GM21619 (cell line): Measurements from ENCODE around the gene MACROD1.

Experiments
- ATAC-seq: cut with Tn5 transposase; IDR thresholded peaks from one replicate; pipeline ENCODE4 v1.9.1; 2021; ENCODE audit not compliant: unreplicated experiment

MACROD1 gene

DNA sequence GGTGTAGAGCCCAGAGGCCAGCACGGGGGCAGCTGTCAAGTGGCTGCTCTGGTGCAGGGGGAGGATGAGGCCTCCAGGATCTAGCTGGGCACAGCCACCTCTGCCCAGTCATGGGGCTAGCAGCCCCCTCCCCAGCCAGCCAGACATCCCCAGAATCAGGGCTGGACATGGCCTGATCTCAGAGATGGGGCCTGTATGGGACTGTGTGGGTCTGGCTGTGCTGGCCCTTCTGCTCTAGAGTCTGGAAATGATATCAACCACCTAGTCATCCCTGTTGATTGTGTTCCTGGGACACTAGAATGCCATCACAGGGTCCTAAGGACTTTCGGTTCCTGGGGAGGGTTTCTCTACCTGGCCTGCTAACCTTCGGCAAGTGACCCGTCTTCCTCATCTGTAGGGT, 127.4 kb downstream of the MACROD1 start:
- no peak for ATAC-seq

DNA sequence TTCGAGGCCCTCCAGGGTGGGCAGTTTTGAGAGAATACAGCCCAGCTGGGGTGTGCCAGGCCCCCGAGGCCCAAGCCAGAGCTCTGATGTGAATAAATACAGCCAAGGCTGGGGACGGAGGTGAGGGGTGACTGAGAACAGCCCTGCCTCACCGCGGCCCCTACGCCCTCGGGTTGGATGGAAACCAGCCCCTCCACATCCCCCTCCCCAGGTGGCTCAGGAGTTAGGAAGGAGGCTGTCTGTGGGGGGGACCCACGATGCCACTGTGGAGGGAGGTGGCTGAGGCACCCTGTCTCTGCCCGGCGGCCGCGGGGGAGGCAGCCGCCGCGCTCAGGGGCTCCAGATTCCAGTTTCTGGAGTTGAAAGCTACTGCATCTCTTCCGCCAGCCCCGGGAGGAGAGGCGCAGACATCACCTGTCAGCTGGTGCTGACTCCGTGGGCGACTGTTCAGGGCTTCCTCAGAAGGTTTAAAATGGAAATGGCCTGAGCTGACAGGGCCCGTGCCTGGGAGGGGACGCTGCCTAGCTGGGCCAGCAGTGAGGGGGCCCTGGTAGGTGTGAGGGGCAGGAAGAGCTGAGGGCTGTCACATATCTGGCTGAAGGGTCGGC, 128.8 kb downstream of the MACROD1 start:
- ATAC-seq, result no peak

DNA sequence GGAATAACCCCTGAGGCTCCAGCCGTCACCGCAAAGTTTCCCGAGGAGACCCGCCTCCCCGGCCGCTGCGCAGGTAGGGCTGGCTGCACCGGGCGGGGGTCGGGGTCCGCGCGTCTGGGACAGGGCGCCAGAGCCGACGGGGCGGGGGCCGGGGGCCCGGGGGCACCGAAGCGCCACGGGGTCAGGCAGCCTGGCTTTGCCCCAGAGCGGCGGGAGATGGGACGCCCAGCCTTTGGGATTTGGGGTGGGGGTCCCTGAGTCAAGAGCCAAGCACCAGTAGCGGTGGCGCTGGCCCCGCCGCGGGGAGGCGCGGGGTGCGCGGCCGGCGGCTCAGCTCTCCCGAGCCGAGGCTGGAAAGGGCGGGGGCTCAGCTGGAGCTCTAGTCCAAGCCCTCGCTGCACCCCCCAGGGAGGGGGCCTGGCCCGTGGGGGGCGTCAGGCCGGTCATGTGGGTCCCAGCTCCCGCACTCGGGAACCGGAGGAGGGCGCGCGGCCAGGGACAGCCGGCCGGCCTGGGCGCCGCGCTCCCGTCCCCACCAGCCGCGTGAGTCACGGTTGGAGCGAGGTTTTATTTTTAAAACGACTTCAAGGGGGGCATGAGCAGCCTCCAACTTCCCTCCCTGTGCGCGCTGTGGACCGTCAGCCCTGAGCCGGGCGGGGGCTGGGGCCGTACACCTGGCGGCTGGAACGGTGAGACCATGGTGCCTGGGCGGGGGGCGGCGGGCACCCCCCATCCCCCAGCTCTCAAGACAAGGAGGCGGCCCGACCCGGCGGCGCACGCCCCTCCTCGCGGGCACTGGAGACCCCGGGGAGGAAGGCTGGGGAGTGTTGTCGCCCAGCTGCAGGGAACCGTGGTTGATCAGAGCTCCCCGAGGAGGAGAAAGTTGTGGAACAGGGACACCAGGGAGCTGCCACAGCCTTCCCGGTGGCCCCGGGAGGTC, 129.6 kb downstream of the MACROD1 start:
- ATAC-seq, result no peak

DNA sequence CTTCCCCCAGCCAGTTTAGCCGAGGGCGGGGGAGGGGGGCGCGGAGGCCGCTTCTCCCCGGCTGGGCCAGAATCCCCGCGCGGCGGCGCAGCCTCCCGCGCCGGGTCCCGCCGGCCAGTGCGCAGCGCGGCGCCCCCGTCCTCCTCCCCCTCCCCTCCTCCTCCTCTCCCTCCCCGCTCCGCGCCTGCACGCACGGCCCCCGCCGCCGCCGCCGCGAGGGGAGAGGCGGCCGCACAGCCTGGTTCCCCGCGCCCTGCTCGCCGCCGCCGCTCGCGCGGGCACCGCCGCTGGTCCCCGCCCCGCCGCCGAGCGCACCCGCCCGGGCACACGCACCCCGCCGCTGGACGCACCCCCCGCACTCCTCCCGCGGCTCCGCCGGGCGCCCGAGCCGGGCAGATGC, 130.3 kb downstream of the MACROD1 start, which contains the start of gene FLRT1:
Gene FLRT1 (plus strand): TSS at position 356 of the 400 bp plus-strand sequence. CDS start 80,337 bp downstream, outside the sequence.
- no peak for ATAC-seq

DNA sequence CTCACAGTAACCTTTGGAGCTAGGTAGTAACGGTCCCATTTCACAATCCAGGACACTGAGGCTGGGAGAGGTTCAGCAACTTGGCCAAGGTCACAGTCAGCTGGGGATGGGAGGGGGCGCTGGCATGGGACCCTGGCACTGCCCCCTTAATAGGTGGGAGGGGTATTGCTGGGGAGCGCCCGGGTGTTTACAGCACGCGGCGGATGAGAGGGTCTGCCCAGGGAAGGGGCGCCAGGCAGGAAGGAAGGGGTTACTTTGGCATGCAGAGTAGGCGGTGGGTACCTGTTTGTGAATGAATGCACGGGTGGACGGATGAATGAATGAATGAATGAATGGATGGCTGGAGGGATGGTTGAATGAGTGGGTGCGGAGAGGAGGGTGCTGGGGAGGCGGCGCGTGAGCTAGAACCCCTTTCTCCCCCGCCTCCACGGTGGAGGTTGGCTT, 130.8 kb downstream of the MACROD1 start:
- ATAC-seq, result no peak

DNA sequence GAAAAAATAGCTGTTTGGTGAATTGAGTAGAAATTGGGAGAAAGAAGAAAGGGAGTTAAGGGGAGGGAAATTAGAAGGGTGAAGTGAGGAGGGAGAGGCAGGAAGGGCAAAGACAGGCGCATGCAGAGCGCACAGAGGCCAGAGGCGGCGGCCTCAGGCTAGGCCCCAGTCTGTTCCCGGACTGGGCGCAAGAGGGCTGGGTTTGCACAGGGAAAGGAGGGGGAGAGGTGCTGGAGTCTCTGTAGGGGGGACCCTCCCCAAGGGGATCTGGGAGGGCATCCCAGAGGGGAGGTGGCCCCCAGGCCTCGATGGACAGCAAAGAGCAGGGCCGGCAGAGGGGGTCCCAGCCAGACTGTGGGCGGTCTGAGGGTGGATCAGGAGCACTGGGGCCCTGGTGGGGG, 131.5 kb downstream of the MACROD1 start:
- ATAC-seq, result no peak

DNA sequence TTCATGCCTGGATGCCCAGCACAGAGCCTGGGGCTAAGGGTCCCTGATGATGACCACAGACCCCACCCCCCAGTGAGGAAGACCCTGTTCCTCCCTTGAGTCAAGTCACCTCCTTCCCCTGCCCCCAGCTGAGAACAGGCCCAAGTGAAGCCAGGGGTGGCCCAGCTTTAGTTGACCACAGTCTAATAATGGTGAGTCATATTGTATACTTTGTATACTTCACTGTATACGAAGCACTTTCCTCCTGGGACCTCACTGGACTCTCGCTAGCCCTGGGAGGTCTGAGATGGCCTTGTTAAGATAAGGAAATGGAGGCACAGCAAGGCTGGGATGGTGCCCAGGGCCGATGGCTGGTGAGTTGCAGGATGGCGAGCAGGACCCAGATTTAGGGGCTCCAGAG, 133.9 kb downstream of the MACROD1 start:
- no peak for ATAC-seq

GRCh38 chr11:64031001-64031400, 134.9 kb downstream of the MACROD1 start:
- no peak for ATAC-seq

- no peak for ATAC-seq
Measured at GRCh38 chr11:64029773-64030172, 136.1 kb downstream of the MACROD1 start.

GRCh38 chr11:64028398-64029115, 137.4 kb downstream of the MACROD1 start:
- no peak for ATAC-seq

DNA sequence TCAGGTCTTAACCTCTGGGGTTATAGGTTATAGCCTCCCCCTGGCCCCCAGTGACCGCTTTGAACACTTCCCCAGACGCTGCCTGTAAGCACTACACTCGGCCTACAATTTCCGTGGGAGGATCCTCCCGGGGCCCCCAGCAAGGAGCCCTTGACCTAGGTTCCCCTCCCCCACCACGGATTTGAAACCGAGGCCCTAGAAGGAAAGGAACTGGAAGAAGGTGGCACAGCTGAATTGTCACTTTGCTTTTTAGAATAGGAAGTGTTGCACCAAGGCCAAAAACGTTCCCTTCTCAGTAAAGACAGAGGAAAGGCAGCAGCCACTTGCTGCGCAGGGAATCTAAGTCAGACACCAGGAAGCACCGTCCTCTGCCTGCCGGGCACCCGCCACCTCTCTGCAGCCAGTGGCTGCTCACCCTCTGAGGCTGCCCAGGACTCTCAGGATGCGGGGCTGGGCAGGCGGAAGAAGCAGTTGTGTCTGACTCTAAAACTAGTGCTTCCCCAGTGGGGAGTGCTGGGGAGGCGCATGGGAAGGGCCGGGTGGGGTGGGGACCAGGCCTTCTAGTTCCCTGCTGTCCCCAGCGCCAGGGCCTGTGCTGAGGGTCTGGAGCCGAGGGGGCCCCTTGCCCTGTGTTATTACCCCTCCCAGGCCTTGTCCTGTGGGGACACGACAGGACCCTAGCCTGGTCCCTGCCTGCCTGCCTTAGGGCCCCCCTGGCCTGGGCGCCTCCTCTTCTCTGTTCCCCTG, 138.1 kb downstream of the MACROD1 start:
- no peak for ATAC-seq

DNA sequence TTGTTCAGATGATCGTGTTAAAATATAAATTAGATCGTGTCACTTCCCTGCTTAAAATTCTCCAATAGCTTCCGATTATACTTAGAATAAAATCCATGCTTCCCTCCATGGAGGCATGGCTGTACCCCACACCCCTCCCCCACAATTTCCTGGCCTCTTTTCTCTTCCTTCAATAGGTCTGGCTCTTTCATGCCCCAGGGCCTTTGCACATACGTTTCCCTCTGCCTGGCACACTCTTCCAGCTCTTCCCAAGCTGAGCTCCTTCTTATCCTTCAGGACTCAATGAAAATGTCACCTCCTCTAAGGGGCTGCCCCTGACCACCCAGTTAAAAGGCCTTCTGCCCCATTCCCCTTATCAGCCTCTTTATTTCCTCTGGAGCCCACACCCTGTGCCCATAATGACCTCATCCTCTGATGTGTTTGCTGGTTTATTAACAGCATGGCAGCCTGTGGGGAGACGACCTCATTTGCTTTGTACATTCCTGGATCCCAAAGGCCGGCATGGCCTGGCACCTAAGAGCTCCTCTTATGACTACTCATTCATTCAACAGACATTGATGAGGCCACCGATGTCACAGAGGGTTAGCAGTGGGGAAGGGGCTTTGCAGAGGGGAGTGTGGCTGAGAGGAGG, 139.2 kb downstream of the MACROD1 start:
- ATAC-seq, result no peak

DNA sequence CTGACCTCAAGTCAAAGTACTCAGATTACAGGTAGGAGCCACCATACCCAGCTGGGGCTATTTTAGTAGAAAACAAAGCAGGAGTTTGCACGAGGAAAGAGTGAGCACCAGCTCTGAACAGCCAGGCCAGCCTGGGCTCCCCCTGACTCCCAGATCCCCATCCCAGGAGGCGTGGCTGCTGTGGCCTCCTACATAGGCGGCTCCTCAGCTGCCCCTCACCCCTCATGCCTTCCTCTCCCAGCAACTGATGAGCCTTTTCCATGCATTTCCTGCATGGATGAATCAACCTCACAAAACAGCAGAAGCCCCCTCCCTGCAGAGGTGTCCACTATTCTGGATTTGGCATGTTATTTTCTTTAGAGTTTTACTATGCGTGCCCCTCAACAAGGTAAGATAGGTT, 140.7 kb downstream of the MACROD1 start:
- no peak for ATAC-seq

DNA sequence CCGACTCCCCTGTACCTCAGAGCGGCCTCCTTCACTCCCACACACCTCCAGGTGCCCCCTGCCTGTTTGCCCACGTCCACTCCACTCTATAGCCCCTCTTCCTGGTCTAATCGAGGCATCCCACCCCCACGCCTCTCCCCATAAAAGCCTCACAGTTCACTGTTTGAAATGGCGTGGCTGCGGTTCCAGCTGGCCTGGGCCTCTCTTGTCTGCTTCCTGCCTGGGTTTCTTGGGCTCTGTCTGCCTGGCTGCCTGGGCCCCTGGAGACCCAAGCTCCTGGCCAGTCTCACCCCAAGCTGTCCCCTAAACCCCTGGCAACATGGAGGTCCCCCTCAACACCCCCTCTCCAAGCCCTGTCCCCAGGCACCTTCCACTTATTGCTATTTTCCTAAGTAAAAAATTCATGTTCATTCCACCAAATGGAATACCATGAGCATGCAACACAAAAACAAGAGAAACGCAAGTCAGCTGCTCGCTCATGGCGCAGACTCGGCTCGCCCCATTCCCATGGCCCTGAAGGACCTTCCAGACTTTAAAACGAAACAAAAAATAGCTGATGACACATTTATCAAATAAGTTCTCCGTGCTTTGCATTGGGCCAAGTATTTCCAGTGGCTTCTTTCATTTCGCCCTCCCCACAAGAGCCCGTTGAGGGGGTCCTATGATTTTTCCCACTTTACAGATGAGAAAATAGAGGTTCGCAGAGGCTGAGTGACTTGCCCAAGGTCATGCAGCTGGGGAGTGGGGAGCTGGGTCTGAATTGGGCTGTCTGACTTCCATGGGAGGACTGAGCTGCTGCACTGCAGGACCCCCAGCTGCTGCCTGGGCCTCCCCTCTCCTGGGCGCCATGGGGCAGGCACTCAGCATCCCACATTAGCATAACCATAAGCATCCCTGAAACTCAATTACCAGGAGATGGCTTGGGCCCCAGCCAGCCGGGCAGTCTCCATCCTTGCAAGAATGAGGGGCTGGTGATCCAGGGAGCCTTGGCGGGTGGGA, 141.9 kb downstream of the MACROD1 start:
- ATAC-seq, result no peak

- no peak for ATAC-seq
Measured at GRCh38 chr11:64022125-64022784, 143.7 kb downstream of the MACROD1 start.

GRCh38 chr11:64021757-64022093, 144.2 kb downstream of the MACROD1 start:
- ATAC-seq, result no peak

DNA sequence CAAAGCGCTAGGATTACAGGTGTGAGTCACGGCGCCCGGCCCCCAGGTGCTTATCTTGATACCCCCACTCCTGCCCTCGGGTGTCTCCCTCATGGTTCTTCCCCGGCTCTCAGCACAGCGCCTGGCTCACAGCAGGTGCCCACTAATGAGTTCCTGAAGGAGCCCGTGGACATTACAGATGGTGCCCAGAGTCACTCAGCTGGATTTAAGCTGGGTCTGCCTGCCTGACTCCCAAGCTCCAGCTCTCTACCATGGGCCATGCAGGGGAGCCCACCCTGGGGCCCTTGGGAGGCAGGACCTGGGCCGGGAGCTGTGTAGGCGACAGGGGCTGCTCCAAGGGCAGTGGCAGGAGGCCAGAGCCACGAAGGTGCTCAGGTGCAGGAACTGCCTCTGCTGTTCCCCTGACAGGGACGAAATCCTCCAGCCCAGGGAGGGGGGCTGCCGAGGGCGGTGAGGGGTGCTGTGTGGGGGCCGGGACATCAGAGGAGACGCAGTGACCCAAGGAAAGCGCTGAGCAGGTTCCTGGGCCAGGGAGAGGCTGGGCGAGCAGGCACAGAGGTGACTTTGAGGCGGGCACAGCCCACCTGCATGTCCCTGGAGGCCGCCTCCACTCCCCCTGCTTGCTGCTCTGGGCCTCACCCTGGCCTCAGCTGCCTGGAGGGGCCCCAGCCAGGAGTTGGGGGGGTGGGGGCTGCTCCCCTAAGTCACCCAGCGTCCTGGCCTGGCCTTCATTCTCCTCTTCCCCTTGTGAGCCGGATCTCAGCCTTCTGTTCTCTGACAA, 144.7 kb downstream of the MACROD1 start:
- no peak for ATAC-seq
